GM18951 (cell line): ENCODE data around the gene TNFSF13B.
"Not testable (repeated sequence)": the region's sequence is repeated elsewhere in the genome, so short reads cannot be mapped to it uniquely, and the experiment has no call there.

ENCODE experiments used
- POLR2A ChIP-seq: IDR thresholded peaks from 4 replicates; pipeline ENCODE4 v1.6.1; 2011; ENCODE audit warnings: mild to moderate bottlenecking; ENCODE audit not compliant: insufficient read length, insufficient read depth; ENCODE audit errors: extremely low read depth
- in situ Hi-C: fragments of 300-500 bp; cut with MboI; formaldehyde crosslinking; loops from one replicate; pipeline ENCODE4 v1.12.0; 2022; ENCODE audit warnings: low sequenced_read_pairs, mixed read lengths, inconsistent platforms; ENCODE audit not compliant: unreplicated experiment

The TNFSF13B gene

GRCh38 chr13:108304170-108305016 lies 34.9 kb downstream of the TNFSF13B start:
- no peak for TF ChIP-seq POLR2A
- in situ Hi-C loops, result no loop called here

- no peak for TF ChIP-seq POLR2A
- in situ Hi-C loops, result no loop called here
These were observed 36.1 kb downstream of the TNFSF13B start for GRCh38 chr13:108305655-108306054.

GRCh38 chr13:108306860-108307259 lies 37.3 kb downstream of the TNFSF13B start:
- in situ Hi-C loops, result no loop called here
- TF ChIP-seq POLR2A, result no peak

GRCh38 chr13:108311596-108311995 lies 42.1 kb downstream of the TNFSF13B start:
- in situ Hi-C loops, result not testable (repeated sequence)

- TF ChIP-seq POLR2A, result no peak
- in situ Hi-C loops, result no loop called here
These were observed 43.9 kb downstream of the TNFSF13B start for GRCh38 chr13:108313382-108313781.

GRCh38 chr13:108315273-108315672 lies 45.8 kb downstream of the TNFSF13B start:
- in situ Hi-C loops, result no loop called here
- no peak for TF ChIP-seq POLR2A

GRCh38 chr13:108315991-108316390 lies 46.5 kb downstream of the TNFSF13B start:
- in situ Hi-C loops, result no loop called here

GRCh38 chr13:108316413-108316812 lies 46.9 kb downstream of the TNFSF13B start:
- TF ChIP-seq POLR2A, result no peak
- in situ Hi-C loops, result no loop called here

More at GRCh38 chr13:108315991-108316390, 46.5 kb downstream of the TNFSF13B start:
- TF ChIP-seq POLR2A, result no peak

GRCh38 chr13:108322206-108322824 lies 52.8 kb downstream of the TNFSF13B start:
- no peak for TF ChIP-seq POLR2A
- in situ Hi-C loops, result no loop called here

DNA sequence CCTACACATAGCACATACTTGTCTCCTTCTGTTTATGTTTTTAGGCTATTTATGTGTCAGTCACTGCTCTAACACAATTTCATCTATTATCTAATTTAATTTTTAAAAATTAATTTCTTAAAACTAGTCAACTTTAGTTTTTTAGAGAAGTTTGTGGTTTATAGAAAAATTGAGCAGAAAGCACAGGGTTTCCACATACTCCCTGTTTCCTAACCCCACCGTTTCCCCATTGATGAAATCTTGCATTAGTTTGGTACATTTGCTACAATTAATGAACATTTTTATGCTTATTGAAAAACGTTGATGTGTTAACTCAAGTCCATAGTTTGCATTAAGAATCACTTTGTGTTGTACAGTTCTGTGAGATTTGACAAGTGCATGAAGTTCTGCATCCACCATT lies 53.5 kb downstream of the TNFSF13B start:
- in situ Hi-C loops, result no loop called here
- TF ChIP-seq POLR2A, result no peak

- in situ Hi-C loops, result loop anchor here (25.0 kb wide), 1 partner anchor 561 kb away; no protein-coding TSS in a partner anchor
- TF ChIP-seq POLR2A, result no peak
These were observed 56.3 kb downstream of the TNFSF13B start for GRCh38 chr13:108325863-108326262.

DNA sequence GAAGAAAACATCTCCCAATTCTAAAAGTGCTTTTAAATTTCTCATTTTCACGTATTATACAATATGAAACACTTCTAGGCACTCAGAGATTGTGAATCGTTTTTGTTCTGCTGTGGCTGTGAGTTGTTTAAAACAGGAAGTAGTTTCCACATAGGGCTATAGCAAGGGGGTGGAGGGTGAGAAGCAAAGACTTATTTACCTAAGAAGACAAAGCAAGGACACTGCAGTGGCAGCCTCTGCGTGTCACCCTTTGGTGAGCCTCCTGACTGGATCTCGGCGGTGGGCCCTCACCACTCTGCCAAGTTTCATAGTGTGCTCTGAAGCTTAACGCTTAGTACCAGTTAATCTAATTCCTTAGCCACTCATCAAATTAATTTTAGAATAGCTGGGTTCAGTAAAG lies 56.8 kb downstream of the TNFSF13B start:
- TF ChIP-seq POLR2A, result no peak
- in situ Hi-C loops, result loop anchor here (25.0 kb wide), 1 partner anchor 561 kb away; no protein-coding TSS in a partner anchor

DNA sequence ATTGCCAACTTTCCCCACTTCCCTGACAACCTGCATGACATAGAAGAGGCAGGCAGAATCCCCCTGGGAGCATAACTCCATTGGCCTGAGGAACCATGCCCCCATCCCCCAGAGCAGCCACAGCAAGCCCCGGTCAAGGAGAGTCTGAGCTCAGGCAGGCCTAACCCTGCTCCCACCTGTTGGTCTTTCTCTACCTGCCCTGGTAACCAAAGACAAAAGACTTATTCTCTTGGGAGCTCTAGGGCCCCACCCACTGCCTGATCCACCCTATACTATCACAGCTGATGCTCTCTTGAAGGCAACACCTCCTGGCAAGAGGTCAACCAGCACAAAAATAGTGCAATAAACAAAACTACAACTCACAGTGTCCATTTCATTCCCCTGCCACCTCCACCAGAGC lies 59.3 kb downstream of the TNFSF13B start:
- TF ChIP-seq POLR2A, result no peak
- in situ Hi-C loops, result loop anchor here (25.0 kb wide), 1 partner anchor 558 kb away; no protein-coding TSS in a partner anchor

DNA sequence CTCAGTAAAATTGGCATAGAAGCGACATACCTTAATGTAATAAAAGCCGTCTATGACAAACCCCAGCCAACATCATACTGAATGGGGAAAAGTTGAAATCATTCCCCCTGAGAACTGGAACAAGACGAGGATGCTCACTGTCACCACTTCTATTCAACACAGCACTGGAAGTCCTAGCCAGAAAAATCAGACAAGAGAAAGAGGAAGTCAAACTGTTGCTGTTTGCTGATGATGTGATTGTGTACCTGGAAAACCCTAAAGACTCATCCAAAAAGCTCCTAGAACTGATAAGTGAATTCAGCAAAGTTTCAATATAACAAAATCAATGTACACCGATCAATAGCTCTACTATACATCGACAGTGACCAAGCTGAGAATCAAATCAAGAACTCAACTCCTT lies 63.3 kb downstream of the TNFSF13B start:
- no peak for TF ChIP-seq POLR2A
- in situ Hi-C loops, result loop anchor here (25.0 kb wide), 1 partner anchor 555 kb away; no protein-coding TSS in a partner anchor
